GM18519 (cell line): Measurements from ENCODE around the gene SLC6A13.
"Not testable (repeated sequence)": the region's sequence is repeated elsewhere in the genome, so short reads cannot be mapped to it uniquely, and the experiment has no call there.

ENCODE experiments used
- ATAC-seq: cut with Tn5 transposase; IDR thresholded peaks from one replicate; pipeline ENCODE4 v1.9.1; 2021; ENCODE audit warnings: mild to moderate bottlenecking, moderate library complexity; ENCODE audit not compliant: unreplicated experiment, low FRiP score

The SLC6A13 gene

DNA sequence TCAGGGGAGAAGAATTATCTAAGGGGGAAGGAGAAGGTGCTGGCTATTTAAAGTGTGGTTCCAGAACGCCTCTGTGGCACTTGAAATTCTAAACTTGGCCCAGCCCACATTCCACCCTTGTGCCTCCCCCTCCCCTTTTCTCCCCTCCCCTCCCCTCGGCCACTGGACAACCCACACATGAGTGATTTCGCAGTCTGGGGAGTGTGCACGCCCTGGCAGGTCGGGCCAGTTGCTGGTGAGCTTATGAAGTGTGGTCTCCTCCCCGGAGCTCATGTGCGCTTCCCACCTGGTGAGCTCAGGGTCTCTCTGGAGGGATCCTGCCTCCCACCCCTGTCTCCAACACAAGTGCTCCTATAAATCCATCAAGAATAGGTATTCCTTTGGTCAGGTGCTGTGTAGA lies at the start of gene SLC6A13:
TSS of gene SLC6A13 (minus strand) at position 20 of the 400 bp plus-strand sequence. CDS start 2,784 bp downstream, outside the sequence.
- no peak for ATAC-seq

GRCh38 chr12:308511-308910 lies 45.9 kb upstream of the SLC6A13 start:
- ATAC-seq: no peak

- ATAC-seq: no peak
Observed at GRCh38 chr12:307406-307805, 44.8 kb upstream of the SLC6A13 start.

DNA sequence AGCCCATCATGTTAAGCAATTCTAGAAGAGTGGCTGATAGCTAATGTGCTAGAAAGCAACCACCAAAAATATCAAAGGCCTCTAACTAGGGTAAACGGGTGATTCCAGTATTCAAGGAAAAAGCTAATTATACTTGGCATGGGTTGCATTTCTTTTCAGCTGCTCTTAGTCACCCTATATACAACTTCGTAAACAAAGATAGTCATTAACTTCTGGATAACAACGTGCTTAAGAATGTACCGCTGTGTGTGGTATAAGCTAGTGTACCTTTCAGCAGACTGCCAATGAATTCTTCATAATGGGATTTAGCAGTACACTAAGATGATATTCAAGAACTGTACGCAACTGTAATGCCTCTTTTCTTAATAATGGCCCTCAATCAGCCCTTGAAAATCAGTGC lies 42.2 kb upstream of the SLC6A13 start:
- ATAC-seq: no peak

- not testable (repeated sequence) for ATAC-seq
Observed at GRCh38 chr12:302766-303165, 40.1 kb upstream of the SLC6A13 start.

- ATAC-seq: not testable (repeated sequence)
Observed at GRCh38 chr12:300166-300565, 37.5 kb upstream of the SLC6A13 start.

GRCh38 chr12:299511-299910 lies 36.9 kb upstream of the SLC6A13 start:
- not testable (repeated sequence) for ATAC-seq

GRCh38 chr12:298059-298458 lies 35.4 kb upstream of the SLC6A13 start:
- not testable (repeated sequence) for ATAC-seq

DNA sequence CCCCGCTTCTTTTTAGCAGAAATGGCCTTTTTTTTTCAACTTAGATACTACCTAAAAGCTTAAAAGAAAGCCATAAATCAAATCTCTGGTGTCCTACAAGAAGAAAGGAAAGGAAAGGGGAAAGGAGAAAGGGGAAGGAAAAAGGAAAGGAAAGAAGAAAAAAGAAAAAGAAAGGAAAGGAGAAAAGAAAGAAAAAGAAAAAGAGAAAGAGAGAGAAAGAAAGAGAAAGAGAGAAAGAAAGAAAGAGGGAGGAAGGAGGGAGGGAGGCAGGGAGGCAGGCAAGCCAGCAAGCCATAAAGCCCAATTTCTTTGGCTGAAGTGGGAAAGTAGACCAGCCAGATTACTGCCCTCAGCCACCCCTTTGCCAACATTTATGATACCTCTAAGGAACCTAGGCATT lies 32.5 kb upstream of the SLC6A13 start:
- no peak for ATAC-seq

GRCh38 chr12:293199-293598 lies 30.6 kb upstream of the SLC6A13 start:
- ATAC-seq: no peak

DNA sequence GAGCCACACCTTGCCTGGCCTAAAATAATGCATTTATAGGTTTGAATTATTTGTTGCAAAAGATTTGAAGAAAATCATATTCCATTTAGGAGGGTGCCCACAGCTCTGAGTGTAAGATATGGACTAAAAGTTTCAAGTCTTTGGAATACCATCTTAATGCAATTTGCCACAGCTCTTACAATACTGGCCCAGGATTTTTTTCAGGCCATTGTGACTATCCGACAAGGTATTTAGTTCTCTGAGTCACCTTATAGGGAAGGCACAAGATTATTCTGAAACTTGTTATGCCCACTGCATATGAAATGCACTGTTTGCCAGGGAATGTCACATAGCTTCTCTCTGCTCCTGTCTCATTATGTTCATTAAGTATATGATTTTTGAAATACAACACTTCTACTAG lies 29.6 kb upstream of the SLC6A13 start:
- ATAC-seq: no peak

- ATAC-seq: no peak
Observed at GRCh38 chr12:291153-291723, 28.6 kb upstream of the SLC6A13 start.

DNA sequence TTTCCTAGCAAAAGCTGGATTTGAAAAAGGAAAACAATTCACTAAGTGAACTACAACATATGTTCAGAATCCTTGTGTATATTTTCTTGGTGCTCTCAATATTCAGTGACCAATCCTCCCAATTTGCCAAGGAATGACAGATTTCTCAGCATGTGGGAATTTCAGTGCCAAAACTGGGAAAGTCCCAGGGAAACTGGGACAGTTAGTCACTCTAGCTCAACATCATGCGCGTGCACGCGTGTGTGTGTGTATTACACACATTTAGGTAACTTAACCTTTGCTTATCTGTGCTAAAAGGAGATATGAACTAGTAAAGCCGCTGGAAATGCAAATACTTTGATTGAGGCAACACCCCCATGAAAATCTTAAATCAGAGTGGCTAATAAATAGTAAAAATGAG lies 26.1 kb upstream of the SLC6A13 start:
- ATAC-seq: no peak

- no peak for ATAC-seq
Observed at GRCh38 chr12:286531-287300, 24.1 kb upstream of the SLC6A13 start.

GRCh38 chr12:278046-278445 lies 15.4 kb upstream of the SLC6A13 start:
- ATAC-seq: no peak

GRCh38 chr12:275812-276211 lies 13.2 kb upstream of the SLC6A13 start:
- no peak for ATAC-seq

DNA sequence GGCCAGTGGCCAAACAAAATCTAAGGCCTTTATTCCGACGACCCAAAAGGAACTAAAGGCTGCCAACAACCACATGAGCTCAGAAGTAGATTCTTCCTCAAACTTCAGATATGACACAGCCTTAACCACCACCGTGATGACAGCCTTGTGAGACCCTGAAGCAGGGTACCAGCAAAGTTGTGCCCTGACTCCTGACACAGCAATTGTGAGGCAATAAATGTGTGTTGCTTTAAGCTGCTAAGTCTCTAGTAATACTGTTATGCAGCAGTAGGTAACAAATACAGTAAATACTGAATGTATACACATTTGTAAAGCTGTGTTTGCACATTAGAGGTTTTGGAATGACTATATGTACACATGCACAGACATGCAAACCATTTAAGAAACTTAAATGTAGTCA lies 10.7 kb upstream of the SLC6A13 start:
- no peak for ATAC-seq

GRCh38 chr12:272942-273341 lies 10.3 kb upstream of the SLC6A13 start:
- no peak for ATAC-seq

DNA sequence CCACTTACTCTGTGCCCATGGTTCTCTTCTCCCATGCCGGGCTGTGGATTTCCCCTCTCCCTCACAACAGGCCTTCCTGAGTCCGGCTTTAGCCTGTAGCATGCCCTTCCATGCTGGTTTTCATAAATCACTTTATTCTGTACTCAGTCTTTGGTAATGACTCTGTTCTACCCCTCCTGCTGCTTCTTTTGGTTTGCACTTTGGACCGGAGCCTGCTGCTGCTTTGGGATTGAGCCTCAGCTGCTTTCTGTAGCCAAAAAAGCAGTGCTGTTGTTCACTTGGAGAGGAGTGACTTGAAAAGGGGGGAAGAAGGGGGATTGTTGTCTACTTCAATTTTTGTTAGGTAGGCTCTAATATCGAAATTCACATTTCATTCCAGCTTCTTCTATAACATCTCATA lies 8.5 kb upstream of the SLC6A13 start:
- ATAC-seq: no peak

GRCh38 chr12:269191-269590 lies 6.6 kb upstream of the SLC6A13 start:
- no peak for ATAC-seq

DNA sequence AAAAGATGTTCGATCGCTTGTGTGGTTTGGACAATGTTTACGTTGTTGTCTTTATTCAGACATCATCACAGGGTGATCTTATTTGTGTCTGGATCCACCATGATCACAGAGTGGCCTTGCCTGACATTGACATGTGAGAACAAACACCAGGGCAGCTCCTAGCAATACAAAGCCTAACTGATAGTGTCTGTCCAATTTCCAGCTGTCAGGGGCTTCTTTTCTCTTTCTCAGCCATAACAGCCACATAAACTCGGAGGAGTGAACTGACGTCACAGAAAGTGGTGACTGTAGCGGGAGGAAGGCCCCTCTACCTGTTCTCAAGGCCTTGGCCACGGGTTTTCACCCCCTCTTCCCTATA lies 5.8 kb upstream of the SLC6A13 start:
- no peak for ATAC-seq
